B cell (primary cell): ENCODE measurements around the gene PHRF1.

ENCODE experiments used
- EZH2 ChIP-seq: IDR thresholded peaks from 2 replicates; pipeline ENCODE4 v1.6.1; 2012; ENCODE audit warnings: borderline replicate concordance, low read depth, mild to moderate bottlenecking, moderate library complexity, low read length; ENCODE audit not compliant: insufficient read depth, poor library complexity, severe bottlenecking
- TF ChIP-seq, protein P1 (sequence below): fragments of 200-600 bp; IDR thresholded peaks from one replicate; pipeline ENCODE4 v1.8.0; 2022; ENCODE audit warnings: antibody characterized with exemption, mild to moderate bottlenecking

DNA sequence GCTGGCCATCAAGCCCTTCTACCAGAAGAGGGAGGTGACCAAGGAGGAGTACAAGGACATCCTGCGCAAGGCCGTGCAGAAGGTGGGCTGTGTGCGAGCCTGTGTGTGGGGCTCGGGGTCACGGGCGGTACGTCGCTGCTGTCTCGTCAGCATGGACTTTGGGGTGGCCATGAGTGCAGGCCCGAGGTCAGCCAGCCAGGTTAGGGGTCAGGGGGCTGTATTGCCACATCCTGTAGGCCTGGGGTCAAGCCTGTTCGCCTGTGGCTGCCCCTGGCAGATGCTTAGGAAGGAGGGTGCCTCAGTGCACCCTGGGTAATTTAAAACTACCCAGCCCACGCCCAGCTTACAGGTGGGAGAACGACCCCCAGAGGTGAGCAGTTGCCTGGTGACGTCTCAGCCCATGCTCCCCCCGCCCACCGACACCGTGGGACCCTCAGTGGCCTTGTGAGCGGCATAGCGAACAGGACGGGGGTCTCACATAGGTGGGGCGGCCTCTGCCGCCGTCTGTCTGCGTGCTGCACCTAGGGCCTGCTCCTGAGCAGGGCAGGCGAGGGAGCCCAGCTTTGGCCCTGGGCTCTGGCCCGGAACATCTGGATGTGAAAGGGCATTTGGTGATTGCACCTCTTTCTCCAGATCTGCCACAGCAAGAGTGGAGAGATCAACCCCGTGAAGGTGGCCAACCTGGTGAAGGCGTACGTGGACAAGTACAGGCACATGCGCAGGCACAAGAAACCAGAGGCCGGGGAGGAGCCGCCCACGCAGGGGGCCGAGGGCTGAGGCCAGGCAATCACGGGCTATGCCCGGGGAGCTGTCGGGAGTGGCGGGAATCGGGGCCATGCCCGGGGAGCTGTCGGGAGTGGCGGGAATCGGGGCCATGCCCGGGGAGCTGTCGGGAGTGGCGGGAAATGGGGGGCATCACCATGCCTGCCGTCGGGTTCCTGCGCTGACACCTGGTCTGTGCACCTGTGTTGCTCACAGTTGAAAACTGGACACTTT is 35.0 kb downstream of the PHRF1 start:
- TF ChIP-seq, protein P1, sequence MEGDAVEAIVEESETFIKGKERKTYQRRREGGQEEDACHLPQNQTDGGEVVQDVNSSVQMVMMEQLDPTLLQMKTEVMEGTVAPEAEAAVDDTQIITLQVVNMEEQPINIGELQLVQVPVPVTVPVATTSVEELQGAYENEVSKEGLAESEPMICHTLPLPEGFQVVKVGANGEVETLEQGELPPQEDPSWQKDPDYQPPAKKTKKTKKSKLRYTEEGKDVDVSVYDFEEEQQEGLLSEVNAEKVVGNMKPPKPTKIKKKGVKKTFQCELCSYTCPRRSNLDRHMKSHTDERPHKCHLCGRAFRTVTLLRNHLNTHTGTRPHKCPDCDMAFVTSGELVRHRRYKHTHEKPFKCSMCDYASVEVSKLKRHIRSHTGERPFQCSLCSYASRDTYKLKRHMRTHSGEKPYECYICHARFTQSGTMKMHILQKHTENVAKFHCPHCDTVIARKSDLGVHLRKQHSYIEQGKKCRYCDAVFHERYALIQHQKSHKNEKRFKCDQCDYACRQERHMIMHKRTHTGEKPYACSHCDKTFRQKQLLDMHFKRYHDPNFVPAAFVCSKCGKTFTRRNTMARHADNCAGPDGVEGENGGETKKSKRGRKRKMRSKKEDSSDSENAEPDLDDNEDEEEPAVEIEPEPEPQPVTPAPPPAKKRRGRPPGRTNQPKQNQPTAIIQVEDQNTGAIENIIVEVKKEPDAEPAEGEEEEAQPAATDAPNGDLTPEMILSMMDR, result no peak
- TF ChIP-seq EZH2, result no peak
